ENCODE data around the gene XCL2.

GRCh38 chr1:168504064-168504837 is 39.5 kb downstream of the XCL2 start:
- TF ChIP-seq CTCF (conservative IDR thresholded peaks at IDR 0.05; ENCODE audit: low read length) (no peak), EZH2phosphoT487 (IDR thresholded peaks at IDR 0.05; ENCODE audit: borderline replicate concordance, low read depth, low read length) (no peak)

Data from OCI-LY7 (cell line).